ENCODE results near the gene OR6S1. TPM values are rescaled to one million over a fixed set of nuclear protein-coding genes. Genes with fewer than 3 reads are reported as not detected.
"Not testable (repeated sequence)": the region's sequence is repeated elsewhere in the genome, so short reads cannot be mapped to it uniquely, and the experiment has no call there.

The OR6S1 gene
- total RNA-seq, 1 donor from 2014 or later: not detected

DNA sequence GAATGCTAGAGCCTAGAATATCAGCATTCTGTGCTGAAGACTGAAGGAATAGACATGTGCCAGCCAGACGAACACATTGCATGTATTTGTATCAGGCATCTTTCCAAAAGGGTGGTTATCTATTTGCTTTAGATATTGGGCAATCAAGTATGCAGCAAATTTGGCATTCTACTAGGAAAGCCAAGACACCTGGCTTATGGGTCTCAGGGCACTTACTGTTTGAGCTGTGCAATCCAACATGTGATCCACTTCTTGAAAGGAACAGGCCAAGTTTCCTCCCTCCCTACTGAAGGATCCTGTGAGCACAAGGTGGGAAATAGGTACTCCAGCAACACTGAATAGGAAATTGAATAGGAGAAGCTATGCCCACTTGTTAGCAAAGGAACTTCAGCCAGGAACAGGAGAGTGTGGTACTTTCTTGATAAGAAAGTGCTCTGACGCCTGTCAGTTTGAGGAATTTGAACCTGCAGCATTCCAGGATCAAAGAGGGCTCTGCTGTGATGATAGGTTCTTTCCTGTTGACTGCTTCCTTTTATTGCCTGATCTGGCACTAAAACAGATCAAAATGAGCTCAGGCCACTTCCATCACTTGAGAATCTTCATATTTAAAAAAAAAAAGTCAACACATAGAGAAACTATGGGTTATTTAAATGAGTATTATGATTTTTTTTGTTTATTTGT, 20.6 kb downstream of the OR6S1 start:
- H3K27ac ChIP-seq: no peak overlapping the region
- H3K27me3 ChIP-seq (ENCODE audit: low read depth): peaks cover 1% of the 10 kb centered on the region
- H3K9me3 ChIP-seq: no peaks in the 10 kb centered on the region
- intact Hi-C loops (cut with DNase I): no loop called here
- TF ChIP-seq, protein P1, sequence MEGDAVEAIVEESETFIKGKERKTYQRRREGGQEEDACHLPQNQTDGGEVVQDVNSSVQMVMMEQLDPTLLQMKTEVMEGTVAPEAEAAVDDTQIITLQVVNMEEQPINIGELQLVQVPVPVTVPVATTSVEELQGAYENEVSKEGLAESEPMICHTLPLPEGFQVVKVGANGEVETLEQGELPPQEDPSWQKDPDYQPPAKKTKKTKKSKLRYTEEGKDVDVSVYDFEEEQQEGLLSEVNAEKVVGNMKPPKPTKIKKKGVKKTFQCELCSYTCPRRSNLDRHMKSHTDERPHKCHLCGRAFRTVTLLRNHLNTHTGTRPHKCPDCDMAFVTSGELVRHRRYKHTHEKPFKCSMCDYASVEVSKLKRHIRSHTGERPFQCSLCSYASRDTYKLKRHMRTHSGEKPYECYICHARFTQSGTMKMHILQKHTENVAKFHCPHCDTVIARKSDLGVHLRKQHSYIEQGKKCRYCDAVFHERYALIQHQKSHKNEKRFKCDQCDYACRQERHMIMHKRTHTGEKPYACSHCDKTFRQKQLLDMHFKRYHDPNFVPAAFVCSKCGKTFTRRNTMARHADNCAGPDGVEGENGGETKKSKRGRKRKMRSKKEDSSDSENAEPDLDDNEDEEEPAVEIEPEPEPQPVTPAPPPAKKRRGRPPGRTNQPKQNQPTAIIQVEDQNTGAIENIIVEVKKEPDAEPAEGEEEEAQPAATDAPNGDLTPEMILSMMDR (IDR thresholded peaks at IDR 0.05): no peak
- H3K36me3 ChIP-seq: no peaks in the 10 kb centered on the region
- H3K4me1 ChIP-seq: peaks cover 30% of the 10 kb centered on the region
- H3K4me3 ChIP-seq: no peak overlapping the region
- DNase-seq (no peak), ATAC-seq (peak; percentile 76 to 83)

DNA sequence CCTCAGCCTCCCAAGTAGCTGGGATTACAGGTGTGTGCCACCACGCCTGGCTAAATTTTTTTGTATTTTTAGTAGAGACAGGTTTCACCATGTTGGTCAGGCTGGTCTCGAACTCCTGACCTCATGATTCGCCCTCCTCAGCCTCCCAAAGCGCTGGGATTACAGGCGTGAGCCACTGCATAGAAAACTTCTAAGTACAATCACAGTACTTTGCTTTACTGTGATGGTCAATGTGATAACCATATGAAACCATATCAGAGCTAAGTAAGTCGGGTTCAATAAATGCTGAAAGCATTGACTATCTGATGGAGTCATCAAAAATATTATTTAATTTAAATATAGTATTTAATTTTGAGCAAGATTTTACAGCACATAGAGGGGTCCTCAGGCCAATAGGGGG, 21.8 kb downstream of the OR6S1 start:
- intact Hi-C loops (cut with DNase I): loop anchor here (10.0 kb wide), 1 partner anchor 295 kb away; no protein-coding TSS in a partner anchor
- DNase-seq; H3K4me3 ChIP-seq; H3K9me3 ChIP-seq; H3K36me3 ChIP-seq; H3K27me3 ChIP-seq (ENCODE audit: low read depth); H3K27ac ChIP-seq; ATAC-seq: not testable (repeated sequence)
- peaks cover 19% of the 10 kb centered on the region for H3K4me1 ChIP-seq

DNA sequence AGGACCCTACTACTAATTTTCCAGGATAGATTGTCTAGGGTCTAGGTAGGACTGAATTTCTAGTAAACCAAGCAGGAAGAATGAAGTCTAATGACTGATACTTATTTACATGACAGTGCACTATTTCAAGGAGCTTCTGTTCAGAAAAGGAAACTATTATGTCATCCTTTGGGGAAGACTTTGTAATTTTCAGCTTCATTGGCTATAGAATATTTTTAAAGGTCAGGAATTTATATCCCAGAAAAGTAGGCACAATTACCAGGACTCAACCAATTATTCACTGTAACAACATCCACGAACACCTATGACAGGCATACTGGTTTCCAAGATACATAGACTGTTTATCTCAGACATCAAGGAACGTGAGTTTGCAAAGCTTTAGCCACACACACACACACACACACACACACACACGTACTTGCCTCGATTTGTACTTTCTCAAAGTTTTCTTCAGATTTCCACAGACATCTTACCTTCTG, 23.2 kb downstream of the OR6S1 start:
- intact Hi-C loops (cut with DNase I): loop anchor here (10.0 kb wide), 1 partner anchor 294 kb away; no protein-coding TSS in a partner anchor
- ATAC-seq: no peak
- no peak overlapping the region for H3K4me3 ChIP-seq
- peaks cover 17% of the 10 kb centered on the region for H3K4me1 ChIP-seq
- no peaks in the 10 kb centered on the region for H3K27me3 ChIP-seq (ENCODE audit: low read depth)
- no peaks in the 10 kb centered on the region for H3K36me3 ChIP-seq
- no peak for DNase-seq
- TF ChIP-seq, protein P1 (IDR thresholded peaks at IDR 0.05): no peak
- H3K9me3 ChIP-seq: no peaks in the 10 kb centered on the region
- no peak overlapping the region for H3K27ac ChIP-seq

DNA sequence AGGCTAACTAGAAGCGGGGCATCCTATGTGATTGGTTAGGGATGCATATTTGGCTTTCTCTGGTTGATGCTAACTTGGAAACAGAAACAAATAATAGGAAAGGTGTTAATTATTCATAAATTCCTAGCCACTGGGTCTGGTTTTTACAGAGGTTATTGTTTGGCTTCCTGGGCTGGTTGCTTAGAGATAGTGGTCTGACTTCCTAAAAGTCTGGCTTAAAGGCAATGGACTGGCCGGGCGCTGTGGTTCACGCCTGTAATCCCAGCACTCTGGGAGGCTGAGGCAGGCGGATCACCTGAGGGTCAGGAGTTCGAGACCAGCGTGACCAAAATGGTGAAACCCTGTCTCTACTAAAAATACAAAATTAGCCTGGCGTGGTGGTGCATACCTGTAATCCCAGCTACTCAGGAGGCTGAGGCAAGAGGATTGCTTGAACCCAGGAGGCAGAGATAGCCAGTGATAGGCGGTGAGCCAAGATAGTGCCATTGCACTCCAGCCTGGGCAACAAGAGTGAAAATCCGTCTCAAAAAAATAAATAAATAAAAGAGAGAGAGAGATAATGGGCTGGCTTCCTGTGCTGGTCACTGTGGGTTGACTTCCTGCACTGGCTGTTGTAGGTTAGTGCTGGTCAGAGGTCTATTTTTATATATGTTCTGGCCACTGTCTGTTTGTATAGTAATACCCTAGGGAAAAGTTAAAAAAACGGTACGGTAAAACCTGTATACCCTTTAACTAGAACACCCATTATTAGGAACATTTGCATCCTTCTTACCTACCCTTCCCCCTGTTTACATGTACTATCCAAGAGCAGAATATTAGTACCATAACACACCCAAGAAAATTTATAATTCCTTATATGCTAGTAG, 24.1 kb downstream of the OR6S1 start:
- Histone ChIP-seq H3K27me3 (ENCODE audit: low read depth) (no peaks in the 10 kb centered on the region), H3K9me3 (no peaks in the 10 kb centered on the region), H3K4me1 (peaks cover 15% of the 10 kb centered on the region), H3K36me3 (no peaks in the 10 kb centered on the region), H3K4me3 (no peak overlapping the region), H3K27ac (no peak overlapping the region)
- TF ChIP-seq, protein P1 (IDR thresholded peaks at IDR 0.05): no peak
- intact Hi-C loops (cut with DNase I): loop anchor here (10.0 kb wide), 1 partner anchor 293 kb away; no protein-coding TSS in a partner anchor
- ATAC-seq (no peak), DNase-seq (no peak)

DNA sequence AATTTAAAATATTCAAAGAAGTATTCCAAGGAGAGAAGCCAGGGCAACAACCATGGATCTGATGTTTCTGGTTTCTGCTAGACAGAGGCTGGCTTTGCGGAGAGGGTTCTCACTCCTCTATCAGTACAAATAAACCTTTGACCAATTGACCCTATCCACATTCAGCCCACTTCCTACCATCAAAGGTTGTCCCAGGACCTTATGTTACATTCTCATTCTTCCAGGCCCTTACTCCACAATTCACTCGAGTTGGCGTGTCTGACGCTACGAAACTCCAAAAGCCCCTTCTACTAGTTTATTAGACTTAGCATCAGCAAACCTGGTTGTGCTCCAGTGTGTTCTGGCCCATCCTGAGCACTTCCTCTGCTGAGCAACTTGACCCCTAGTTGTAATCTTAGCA, 25.5 kb downstream of the OR6S1 start:
- no peaks in the 10 kb centered on the region for H3K36me3 ChIP-seq
- DNase-seq: no peak
- intact Hi-C loops (cut with DNase I): loop anchor here (10.0 kb wide), 1 partner anchor 291 kb away; no protein-coding TSS in a partner anchor
- peaks cover 15% of the 10 kb centered on the region for H3K4me1 ChIP-seq
- no peak overlapping the region for H3K27ac ChIP-seq
- no peak overlapping the region for H3K4me3 ChIP-seq
- H3K9me3 ChIP-seq: no peaks in the 10 kb centered on the region
- ATAC-seq: no peak
- H3K27me3 ChIP-seq (ENCODE audit: low read depth): no peaks in the 10 kb centered on the region
- TF ChIP-seq, protein P1 (IDR thresholded peaks at IDR 0.05): no peak

All from lower lobe of right lung (tissue), 2 donors.